GM21515 (cell line): Measurements from ENCODE around the gene TBC1D8.
A peak's percentile ranks its signal among the peaks of the same experiment; 100 is the strongest.

Experiments
- ATAC-seq: cut with Tn5 transposase; IDR thresholded peaks from one replicate; pipeline ENCODE4 v1.9.1; 2021; ENCODE audit not compliant: unreplicated experiment

TBC1D8 gene

DNA sequence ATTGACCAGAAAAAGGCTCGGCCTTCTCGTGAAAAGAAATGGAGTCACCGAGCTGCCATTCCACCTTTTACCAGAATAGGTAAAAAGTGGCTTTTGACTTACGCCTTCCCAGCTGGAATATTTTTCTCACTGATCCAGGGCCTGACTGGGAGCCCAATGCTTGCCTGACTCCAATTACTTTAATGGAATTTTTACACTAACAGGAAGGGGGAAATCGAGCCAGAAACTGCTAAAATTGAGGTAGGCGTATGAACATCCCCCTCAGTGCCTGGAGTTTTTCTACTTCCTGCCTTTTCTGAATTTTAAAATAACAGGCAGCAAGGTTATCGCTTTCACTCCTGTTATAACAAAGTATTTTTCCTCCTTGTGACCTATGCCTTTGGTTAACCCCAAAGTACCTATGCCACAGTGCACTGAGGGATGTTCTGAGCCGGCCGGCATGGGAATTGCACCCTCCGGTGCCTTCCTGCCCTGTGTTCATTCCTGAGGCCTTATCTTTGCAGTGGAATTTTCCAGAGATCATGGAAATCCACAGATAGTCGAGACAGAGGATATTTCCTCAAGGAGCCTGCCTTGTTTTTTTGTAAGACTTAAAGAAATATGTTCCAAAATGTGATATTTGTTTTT, 167.4 kb downstream of the TBC1D8 start:
- ATAC-seq = no peak

DNA sequence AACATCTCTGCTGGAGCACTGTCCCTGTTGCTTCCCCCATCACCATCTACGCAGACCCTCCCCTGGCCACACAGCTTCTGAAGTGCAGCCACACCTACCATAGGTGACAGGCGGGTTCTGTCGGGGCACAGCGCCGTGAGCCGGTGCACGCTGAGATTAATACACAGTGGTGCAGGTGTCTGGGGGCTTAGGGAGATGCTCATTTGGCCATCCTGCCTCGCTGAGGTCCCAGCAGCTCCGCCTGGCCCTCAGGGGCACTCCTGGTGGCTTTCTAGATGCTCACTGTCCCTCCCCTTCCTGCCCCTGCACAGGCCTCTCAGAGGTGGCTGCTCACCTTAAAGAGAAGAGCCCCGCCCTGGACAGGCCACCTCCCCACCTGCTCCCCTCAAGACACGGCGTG, 168.0 kb downstream of the TBC1D8 start:
- ATAC-seq = no peak

DNA sequence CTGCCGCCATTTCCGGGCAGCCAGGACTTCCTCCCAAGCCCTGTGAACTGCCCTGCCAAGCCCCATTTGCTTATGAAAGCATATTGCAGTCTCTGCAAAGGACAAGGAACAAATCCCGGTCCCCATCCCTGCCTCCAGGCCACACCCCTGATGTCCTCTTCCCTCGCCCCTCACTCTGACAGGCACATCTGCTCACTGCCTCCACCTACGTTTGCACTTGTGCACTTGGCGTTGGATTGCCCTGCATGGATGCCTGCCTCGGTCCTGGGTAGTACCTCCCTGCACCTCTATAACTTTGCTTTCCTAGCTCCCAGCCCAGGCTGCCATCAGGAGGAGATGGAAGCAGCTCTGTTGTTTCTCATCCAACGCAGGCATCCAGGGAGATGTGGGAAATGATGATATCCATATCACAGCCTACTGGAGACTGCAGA, 168.7 kb downstream of the TBC1D8 start:
- ATAC-seq = no peak

DNA sequence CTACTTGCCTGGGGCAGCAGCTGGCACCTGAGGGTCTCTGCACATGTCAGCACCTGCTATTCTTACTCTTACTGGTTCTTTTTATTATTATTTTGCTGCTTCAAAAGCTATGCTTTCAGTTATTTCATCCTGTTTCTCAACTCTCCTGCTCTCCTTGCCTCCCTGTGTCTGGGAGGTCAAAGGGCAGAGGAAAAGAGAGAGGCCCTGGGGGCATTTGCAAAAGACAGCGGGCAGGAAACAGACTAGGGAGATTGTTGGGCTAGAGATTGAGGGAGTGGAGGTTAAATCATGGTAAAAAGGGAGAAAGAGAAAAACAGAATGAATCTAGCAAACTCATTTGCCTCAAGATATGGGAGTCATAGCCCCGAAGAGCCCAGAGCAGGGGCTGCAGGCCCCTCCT, 170.2 kb downstream of the TBC1D8 start:
- no peak for ATAC-seq

DNA sequence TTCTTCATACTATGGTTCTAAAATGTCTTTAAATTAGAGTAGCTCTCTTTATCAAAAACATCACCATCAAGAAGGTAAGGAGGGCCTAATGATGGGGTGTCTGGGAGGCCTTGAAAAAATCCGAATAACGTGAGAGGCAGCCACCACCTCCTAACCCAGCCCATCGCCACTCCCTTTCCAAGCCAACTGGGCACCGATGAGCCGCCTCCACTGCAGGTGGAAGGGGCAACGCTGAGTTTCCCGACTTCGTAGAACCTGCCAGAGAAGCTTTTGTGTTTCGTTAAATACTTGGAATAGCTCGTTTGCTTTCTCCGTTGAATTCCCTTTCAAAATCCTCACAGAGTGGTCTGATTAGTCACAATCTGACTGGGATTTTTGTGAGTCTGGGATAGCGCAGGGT, 171.1 kb downstream of the TBC1D8 start:
- no peak for ATAC-seq

DNA sequence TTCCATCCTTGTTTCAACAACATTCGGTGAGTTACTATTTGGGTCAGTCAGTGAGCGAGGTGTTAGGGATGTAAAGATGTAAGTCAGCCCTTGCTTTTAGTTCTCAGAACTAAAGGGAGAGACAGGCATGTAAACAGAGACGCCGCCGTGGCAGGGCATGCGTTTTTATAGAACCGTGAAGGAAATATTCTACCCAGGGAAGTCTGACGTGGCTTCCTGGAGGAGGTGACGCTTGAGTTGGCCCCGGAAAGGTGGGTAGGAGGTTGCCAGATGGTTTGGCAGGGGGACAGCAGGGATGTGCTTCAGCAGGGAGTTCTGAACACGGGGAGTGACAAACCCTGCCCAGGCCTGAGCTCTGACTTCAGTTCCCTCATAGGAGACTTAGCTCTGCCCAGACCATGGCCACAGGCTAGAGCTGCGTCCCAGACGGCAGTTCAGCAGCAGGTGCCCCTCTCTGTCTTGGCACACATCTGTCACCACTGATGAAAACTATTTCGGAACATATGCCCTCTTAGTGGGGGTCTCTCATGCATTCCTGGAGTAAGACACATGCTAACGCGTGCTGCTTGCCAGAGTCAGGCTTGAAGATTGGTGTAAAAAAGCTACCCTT, 172.5 kb downstream of the TBC1D8 start:
- ATAC-seq = no peak

DNA sequence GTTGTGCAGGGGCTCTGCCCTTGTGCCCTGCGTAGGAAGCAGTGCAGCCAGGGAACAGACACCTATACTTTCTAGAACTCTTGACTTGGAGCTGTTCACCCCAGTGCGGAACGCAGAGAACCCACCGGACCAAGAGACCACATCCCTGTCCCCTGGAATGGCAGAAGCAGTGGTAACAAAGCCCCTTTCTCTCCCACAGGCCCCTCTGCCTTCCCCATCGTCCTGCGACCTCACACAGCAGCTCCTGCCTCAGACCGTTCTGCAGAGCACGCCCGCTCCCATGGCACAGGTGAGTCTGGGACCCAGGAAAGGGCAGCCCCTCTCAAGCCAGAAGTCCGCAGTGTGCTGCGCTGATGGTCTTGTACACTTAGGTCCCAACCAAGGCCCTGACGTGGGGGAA, 173.7 kb downstream of the TBC1D8 start:
- ATAC-seq = no peak

DNA sequence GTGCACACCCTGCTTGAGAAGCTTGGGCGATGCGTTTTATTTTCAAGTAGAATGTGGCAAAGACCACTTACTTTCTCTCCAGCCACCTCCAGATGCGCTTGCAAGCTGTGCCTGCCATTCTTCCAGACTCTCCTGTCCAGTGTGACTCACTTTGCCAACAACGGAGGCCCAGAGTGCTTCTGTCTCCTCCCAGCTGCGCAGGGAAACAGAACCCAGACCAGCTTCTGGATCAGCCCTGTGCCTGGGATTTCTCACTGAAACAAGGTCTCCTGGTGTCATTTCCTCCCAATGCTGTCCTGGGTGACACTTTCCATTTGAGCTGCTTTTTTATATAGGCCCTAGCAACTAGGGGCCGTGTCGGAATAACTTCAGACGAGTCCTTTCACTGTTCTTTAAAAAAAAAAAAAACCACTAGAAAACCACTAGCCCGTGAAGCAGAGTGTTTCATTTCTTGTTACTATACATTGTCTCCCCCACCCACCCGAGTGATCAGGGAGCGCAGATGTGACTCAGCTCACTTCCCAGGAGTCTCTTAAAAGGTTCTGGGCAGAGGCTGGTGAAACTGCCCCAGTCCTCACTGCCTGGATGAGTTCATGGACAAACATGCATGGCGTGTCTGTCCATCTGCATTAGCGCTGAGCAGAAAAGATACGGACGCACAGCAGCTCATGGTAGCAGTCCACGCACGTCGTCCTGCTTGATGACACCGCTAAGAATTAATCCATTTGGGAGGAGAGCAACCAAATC, 174.4 kb downstream of the TBC1D8 start:
- ATAC-seq = peak; percentile 89

DNA sequence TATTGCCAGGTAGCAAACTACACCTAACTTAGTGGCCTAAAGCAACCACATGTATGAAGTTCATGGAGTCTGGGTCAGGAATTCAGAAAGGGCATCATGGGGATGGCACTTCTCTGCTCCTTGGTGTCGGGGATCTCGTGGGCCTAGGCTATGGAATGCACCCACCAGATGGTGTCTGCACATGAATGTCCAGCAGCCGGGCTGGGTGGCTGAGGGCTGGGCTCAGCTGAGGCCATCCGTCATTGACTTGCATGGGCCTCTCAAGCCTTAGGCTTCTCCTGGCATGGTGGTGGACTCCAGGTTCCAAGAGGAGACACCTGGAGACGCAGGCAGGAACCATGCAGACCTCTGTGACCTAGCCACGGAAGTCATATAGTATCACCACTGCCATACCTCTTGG, 175.1 kb downstream of the TBC1D8 start:
- ATAC-seq = no peak

DNA sequence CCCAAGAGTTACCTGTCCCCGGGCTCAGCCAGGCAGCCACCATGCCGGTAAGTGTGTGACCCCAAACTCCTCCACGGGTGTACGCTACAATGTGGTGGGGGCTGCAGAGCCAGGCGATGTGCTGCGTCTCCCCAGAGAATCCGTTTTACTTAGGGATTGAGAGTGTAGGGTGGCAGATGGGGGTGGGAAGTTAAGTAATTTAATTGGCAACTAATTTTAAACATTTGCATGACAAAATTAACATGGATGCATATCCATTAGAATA, 175.7 kb downstream of the TBC1D8 start:
- ATAC-seq = no peak

DNA sequence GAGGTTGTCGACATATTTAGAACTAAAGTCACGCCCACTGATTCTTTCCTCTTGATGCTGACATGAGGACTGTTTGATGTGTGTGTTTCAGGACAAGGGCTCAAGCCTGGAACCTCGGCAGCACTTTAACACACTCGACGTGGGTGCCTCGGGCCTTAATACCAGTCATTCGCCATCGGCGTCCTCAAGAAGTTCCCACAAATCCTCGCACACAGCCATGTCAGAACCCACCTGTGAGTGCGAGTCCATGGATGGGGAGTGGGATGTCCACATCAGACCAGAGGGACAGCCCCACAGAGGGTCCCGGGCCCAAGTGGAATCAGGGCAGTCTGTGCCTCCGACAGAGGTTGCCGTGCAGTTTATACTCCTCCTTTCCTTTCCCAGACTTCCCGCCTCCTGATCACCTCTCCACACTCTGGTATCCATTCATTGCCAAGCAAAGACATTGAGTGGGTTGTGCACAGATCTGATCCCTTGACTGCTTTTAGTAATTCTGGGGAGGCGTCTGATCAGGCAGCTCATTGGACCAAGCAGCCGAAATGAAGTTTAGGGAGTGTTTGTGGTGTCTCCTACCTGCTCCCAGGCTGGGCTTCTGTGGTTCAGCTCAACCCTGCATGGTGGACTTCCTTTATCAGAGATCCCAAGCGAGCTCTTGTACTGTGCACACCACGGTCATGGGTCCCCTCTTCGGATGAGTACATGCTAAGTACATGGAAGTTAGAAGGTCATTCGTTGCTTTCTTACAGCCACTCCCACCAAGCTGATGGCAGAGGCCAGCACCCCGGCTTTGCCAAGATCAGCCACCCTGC, 176.3 kb downstream of the TBC1D8 start:
- no peak for ATAC-seq

DNA sequence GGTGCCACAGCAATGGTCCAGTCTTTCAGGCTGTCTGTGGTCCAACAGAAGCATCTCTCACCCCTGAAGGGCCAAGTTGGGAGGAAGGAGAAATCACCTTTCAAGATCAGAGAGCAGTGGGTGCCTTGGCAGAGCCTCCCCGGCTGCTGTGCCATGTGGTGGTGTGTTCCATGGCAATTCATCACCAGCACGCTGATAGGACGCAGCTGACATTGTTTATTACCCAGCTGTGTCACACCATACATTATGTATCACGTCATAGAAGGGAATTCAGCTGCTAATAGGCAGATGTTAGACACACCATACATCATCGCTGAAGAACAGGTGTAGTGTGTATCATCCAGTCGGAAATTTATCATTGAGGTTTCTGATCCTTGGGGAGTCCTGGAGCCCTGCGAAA, 178.7 kb downstream of the TBC1D8 start:
- no peak for ATAC-seq

DNA sequence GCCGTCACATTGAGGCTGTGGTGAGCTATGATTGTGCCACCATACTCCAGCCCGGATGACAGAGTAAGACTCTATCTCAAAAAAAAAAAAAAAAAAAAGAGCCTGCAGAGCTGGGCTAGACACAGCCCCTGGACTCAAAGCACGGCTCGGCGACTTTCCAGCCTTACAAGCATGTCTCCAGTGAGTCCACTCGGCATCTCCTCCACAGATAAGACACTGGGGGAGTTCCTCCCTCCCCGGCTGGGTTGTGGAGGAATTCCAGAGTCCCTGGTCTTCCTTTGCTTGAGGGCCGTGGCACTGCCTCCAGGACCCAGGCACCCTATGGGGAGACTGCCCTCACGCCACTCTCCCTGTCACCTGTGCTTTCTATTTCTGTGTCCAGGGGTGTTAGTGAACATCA, 180.0 kb downstream of the TBC1D8 start:
- ATAC-seq = no peak

DNA sequence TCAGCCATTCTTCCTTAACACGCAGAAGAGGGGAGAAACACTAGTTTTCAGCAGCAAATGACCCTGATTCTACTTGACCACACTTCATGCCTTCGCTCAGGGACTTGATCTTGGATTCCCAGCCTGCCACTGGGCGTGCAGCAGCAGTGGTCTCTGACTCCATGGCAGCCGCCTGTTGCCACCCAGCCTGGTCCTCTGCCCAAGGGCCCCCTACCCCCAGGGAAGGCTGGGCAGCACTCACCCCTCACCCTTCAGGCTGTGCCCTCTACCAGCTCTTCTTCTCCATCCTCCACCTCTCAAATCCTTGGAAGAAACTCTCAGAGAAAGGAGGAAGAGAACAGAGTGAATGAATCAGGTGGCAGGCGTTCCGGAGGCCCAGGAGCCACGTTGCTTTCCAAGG, 181.2 kb downstream of the TBC1D8 start:
- no peak for ATAC-seq

DNA sequence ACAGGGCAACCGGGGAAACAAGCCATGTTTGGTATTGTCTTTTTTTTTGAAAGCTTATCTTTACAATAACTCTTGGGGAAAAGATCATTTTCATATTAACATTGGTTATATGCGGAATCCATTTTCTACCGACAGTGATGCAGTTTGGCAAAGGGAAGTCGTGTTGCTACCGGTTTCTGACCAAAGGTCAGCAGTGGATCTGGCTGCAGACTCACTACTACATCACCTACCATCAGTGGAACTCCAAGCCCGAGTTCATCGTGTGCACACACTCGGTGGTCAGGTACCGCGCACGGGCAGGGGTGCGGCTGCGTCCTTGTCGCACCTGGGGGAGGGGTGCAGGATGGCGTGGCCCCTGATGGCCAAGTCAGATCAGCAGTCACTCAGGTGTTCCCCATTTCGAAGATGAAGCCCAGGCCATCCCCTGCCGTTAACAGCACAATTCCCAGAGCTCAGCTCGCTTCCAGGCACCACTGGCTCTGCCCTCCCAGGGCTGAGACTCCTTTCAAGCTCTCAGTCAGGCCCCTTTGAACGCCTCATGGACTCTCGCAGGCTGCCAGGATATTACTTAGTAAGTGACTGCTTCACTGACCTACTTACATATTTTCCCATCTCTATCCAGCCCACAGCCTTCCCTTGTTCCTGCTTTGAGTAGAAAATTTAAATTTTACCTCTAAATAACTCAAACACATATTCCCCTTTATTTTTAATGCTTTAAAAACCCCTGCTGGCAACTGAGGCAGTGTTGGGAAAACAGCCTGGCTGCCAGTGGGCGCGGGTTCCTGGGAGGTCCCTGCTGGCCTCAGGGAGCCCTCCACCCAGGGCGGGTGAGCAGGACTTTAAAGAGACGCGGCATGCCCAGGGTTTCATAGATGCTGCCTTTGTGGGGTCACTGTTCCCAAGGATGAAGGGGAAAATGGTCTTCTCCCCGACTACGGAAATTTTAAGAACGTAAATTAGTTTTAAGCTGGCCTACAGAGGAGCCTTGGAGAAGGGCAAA, 182.7 kb downstream of the TBC1D8 start:
- ATAC-seq = no peak

DNA sequence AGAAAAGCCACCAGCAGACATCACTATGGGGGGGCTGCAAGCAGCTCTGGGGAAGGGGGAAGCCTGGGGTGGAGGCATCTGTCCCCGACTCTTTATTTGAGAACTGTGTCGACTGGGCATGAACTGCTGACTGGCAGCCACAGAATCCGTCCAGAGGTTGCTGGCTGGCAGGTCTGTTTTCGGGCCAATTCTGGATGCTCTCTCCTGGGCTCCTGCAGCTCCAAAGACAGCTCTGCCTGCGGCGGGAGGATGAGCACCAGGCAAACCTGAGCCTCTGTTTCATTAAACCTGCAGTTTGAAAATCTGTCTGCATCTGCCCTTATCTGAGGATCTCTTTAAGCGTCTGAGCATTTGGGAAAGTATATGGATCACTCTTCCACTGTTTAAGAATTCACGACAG, 183.5 kb downstream of the TBC1D8 start:
- no peak for ATAC-seq

DNA sequence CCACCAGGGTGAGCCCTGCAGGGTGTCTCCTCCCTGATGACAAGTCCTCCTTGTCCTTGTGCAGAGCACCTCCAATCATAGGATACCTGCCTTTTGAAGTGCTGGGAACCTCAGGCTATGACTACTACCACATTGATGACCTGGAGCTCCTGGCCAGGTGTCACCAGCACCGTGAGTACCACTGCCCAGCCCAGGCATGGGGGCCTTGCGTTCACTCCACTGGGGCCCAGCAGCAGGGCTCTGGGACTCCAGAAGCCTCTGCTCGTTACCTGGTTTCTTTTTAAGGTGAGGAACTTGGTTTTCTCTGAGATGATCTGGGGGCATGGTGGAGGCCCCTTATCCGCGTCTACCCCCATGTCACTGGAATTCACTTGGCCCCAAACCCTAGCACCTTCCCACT, 185.6 kb downstream of the TBC1D8 start:
- no peak for ATAC-seq

DNA sequence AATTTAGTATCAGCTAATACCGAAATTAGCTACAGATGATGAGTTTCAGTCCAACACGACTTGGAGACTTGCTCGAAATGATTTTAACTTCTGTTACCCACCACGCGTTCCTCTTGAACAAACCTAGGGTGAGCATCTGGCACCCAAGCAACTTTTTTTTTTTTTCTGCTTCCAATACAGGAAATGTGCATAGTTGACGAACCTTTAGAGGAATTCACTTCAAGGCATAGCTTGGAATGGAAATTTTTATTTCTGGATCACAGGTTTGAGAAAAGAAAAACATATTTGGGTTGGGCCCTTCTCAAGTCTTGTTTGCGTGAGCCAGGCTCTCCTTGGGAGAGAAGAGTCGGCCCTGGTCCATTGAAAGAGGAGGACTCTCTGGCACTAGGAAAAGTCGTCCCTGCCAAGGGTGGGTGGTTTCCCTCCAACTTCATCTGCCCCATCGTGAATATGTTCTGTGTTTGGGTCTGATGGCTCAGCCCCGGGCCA, 186.5 kb downstream of the TBC1D8 start:
- ATAC-seq = no peak

DNA sequence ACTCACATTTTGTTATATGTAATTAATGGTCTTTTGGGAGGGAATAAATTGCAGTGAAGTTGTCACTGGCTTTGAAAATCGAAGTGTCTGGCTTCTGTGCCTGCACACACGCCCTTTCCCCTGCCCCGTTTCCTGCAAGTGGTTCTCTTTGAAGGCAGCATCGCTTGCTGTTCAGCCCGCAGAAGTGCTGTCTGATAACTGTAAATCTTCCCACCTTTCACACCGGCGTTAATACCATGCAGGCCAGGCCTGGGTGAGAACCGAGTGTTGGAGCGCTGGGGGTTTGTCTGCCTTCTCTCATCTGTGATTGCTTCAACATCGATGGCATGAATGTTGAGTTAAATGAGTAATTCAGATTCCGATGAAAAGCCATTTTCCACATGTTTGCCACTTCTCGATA, 187.0 kb downstream of the TBC1D8 start:
- ATAC-seq = no peak

DNA sequence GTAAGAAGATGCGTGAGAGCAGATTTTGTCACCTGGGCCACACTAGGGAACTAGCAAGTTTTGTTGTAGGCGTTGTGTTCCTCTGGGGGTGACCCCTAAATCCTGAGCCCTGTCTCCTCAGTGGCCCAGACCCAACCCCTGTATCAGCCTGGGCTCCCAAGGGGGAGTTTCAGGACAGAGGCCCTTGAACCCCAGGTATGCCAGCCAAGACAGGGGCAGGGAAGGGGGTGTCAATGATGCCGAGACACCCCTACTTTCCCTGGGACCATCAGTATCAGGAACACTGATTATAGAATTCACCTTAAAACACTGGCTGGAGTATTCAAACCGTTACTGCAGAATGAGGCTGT, 188.2 kb downstream of the TBC1D8 start:
- ATAC-seq = no peak
